ENCODE measurements around the gene JPH3. TPM values are rescaled to one million over a fixed set of nuclear protein-coding genes. Genes with fewer than 3 reads are reported as not detected.

Gene JPH3
- total RNA-seq, 4 donors from 2014 or later, result 0.22 to 1.1 (median 0.29) TPM; not detected in 1

GRCh38 chr16:87656328-87656727 lies 54.0 kb downstream of the JPH3 start:
- no peak for DNase-seq
- intact Hi-C loops (cut with DNase I), result no loop called here
- Histone ChIP-seq H3K4me1 (no peaks in the 10 kb centered on the region), H3K27me3 (no peaks in the 10 kb centered on the region), H3K36me3 (no peaks in the 10 kb centered on the region), H3K4me3 (replicated peaks in 1 of 3) (no peak overlapping the region), H3K27ac (no peak overlapping the region), H3K9me3 (no peaks in the 10 kb centered on the region)
- 55 to 66% methylated on average over 14 of the region's 14 CpGs for WGBS, 2 donors
- no peak for TF ChIP-seq CTCF (IDR thresholded peaks at IDR 0.05)
- no peak for TF ChIP-seq POLR2A (IDR thresholded peaks at IDR 0.05)

DNA sequence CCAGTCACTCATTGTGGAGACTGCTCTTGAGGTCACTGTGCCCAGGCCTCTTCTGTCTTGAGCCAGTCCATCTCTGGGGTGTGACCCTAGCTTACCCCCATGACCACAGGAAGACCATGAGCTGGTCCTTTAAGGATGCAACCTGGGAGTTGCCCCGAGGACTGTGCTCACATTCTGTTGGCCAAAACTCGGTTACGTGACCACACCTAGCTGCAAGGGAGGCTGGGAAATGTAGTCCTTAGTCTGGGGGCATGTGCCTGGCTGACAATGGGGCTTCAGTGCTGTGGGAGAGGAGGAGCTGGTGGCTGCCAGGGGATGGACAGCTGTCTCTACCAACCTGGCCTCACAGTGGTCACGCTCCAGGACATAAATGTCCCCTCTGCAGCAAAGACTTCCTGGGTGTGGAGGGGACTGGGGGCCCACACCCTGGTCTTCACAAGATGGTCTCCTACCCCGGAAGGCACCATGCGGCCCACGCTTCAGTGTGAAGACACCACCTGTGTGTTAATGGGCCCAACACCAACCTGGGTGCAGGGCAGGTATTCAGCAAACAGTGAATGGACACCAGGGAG lies 55.4 kb downstream of the JPH3 start:
- Histone ChIP-seq H3K27ac (no peak overlapping the region), H3K4me1 (no peaks in the 10 kb centered on the region), H3K9me3 (no peaks in the 10 kb centered on the region), H3K27me3 (no peaks in the 10 kb centered on the region), H3K36me3 (no peaks in the 10 kb centered on the region), H3K4me3 (replicated peaks in 1 of 3) (no peak overlapping the region)
- intact Hi-C loops (cut with DNase I), result no loop called here
- 69 to 74% methylated on average over 5 to 7 of the region's 7 CpGs for WGBS, 2 donors
- TF ChIP-seq POLR2A (IDR thresholded peaks at IDR 0.05), result no peak
- TF ChIP-seq CTCF (IDR thresholded peaks at IDR 0.05), result no peak
- DNase-seq, result no peak

- H3K4me1 ChIP-seq, result no peaks in the 10 kb centered on the region
- DNase-seq, result no peak
- H3K27me3 ChIP-seq, result no peaks in the 10 kb centered on the region
- intact Hi-C loops (cut with DNase I), result no loop called here
- no peaks in the 10 kb centered on the region for H3K9me3 ChIP-seq
- H3K4me3 ChIP-seq (replicated peaks in 1 of 3), result no peak overlapping the region
- H3K27ac ChIP-seq, result no peak overlapping the region
- H3K36me3 ChIP-seq, result no peaks in the 10 kb centered on the region
- TF ChIP-seq CTCF (IDR thresholded peaks at IDR 0.05), result no peak
- TF ChIP-seq POLR2A (IDR thresholded peaks at IDR 0.05), result no peak
- WGBS, 2 donors, result 45 to 48% methylated on average over 10 to 11 of the region's 14 CpGs
Observed at GRCh38 chr16:87658564-87659225, 56.4 kb downstream of the JPH3 start.

DNA sequence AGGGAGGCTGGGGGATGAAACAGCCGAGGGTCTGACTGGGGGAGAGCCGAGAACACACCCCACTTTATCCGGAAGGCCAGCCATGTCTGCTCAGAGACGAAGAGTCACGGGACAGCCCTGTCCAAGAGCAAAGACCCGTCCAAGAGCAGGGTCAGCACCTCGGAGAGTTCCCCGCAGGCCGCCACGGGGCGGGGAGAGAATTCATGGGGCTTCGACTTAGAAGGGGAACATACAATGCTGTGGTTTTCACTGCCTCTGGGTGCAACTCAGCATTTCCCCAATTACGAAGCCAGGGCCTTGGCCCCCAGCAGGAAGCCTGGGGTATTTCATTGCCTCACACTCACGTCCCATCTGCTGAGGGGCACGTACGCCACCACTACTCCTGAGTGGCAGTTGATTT lies 59.3 kb downstream of the JPH3 start:
- no peak for TF ChIP-seq CTCF (IDR thresholded peaks at IDR 0.05)
- no peak for TF ChIP-seq POLR2A (IDR thresholded peaks at IDR 0.05)
- H3K27ac ChIP-seq, result no peak overlapping the region
- H3K9me3 ChIP-seq, result no peaks in the 10 kb centered on the region
- intact Hi-C loops (cut with DNase I), result no loop called here
- peak; percentile 7 to 32 for DNase-seq
- no peaks in the 10 kb centered on the region for H3K4me1 ChIP-seq
- no peak overlapping the region for H3K4me3 ChIP-seq (replicated peaks in 1 of 3)
- no peaks in the 10 kb centered on the region for H3K27me3 ChIP-seq
- WGBS, 2 donors, result 17 to 20% methylated on average over 13 to 14 of the region's 16 CpGs
- no peaks in the 10 kb centered on the region for H3K36me3 ChIP-seq
